NCI-H2081 treated with DMSO at 0.1 percent for 48 hours (cell line): ENCODE measurements around the gene VTI1A.
"Not testable (repeated sequence)": the region's sequence is repeated elsewhere in the genome, so short reads cannot be mapped to it uniquely, and the experiment has no call there.

Source experiments
- DNase-seq: peaks from one replicate; lab custom pipeline; 2025; lab: John Stamatoyannopoulos, UW

VTI1A gene

GRCh38 chr10:112507046-112507445, 60.0 kb downstream of the VTI1A start:
- no peak for DNase-seq

GRCh38 chr10:112507988-112508387, 61.0 kb downstream of the VTI1A start:
- no peak for DNase-seq

GRCh38 chr10:112509558-112510291, 62.7 kb downstream of the VTI1A start:
- no peak for DNase-seq

GRCh38 chr10:112510384-112510783, 63.4 kb downstream of the VTI1A start:
- DNase-seq, result no peak

GRCh38 chr10:112512294-112512693, 65.3 kb downstream of the VTI1A start:
- DNase-seq, result no peak

- DNase-seq, result no peak
Observed at GRCh38 chr10:112515126-112515525, 68.1 kb downstream of the VTI1A start.

GRCh38 chr10:112515852-112516251, 68.8 kb downstream of the VTI1A start:
- no peak for DNase-seq

- no peak for DNase-seq
Observed at GRCh38 chr10:112517451-112517862, 70.4 kb downstream of the VTI1A start.

- DNase-seq, result no peak
Observed at GRCh38 chr10:112519133-112519761, 72.2 kb downstream of the VTI1A start.

- DNase-seq, result no peak
Observed at GRCh38 chr10:112520914-112521313, 73.9 kb downstream of the VTI1A start.

GRCh38 chr10:112524641-112525040, 77.6 kb downstream of the VTI1A start:
- DNase-seq, result no peak

- DNase-seq, result no peak
Observed at GRCh38 chr10:112525200-112525599, 78.2 kb downstream of the VTI1A start.

- DNase-seq, result no peak
Observed at GRCh38 chr10:112526139-112526538, 79.1 kb downstream of the VTI1A start.

GRCh38 chr10:112526906-112527305, 79.9 kb downstream of the VTI1A start:
- no peak for DNase-seq

GRCh38 chr10:112528235-112528634, 81.2 kb downstream of the VTI1A start:
- DNase-seq, result no peak

- no peak for DNase-seq
Observed at GRCh38 chr10:112531421-112531820, 84.4 kb downstream of the VTI1A start.

GRCh38 chr10:112532189-112532588, 85.2 kb downstream of the VTI1A start:
- no peak for DNase-seq

GRCh38 chr10:112532956-112533355, 85.9 kb downstream of the VTI1A start:
- DNase-seq, result no peak

GRCh38 chr10:112533916-112534315, 86.9 kb downstream of the VTI1A start:
- DNase-seq, result no peak

- no peak for DNase-seq
Observed at GRCh38 chr10:112535531-112535951, 88.5 kb downstream of the VTI1A start.

- no peak for DNase-seq
Observed at GRCh38 chr10:112536663-112537062, 89.6 kb downstream of the VTI1A start.

GRCh38 chr10:112538168-112538567, 91.2 kb downstream of the VTI1A start:
- DNase-seq, result no peak

- DNase-seq, result no peak
Observed at GRCh38 chr10:112539340-112539739, 92.3 kb downstream of the VTI1A start.

GRCh38 chr10:112542823-112543222, 95.8 kb downstream of the VTI1A start:
- DNase-seq, result not testable (repeated sequence)
